SK-N-SH (cell line): ENCODE measurements around the gene P2RX3. TPM values are rescaled to one million over a fixed set of nuclear protein-coding genes. Genes with fewer than 3 reads are reported as not detected.

Experiments used
- CTCF ChIA-PET: fragments of 300-600, 350-600 bp; formaldehyde crosslinking; extraction: SDS; loops from one replicate; lab custom pipeline; 2021; lab: Yijun Ruan, JAX
- POLR2A ChIA-PET: fragments of 350-600 bp; sonication (Branson Sonifier 250); formaldehyde crosslinking; extraction: SDS; loops from one replicate; lab custom pipeline; 2020; ENCODE audit warnings: antibody characterized with exemption, inconsistent platforms; lab: Yijun Ruan, JAX
- DNase-seq: peaks from one replicate; pipeline ENCODE4 v3.0.0; 2012
- H2AFZ ChIP-seq: fragments of 200-600 bp; sonication (generic); 2 replicates; pipeline ENCODE4 v1.8.1; 2016; ENCODE audit warnings: antibody characterized with exemption, mild to moderate bottlenecking, low read depth
- H3F3A ChIP-seq: fragments of 200-600 bp; sonication (generic); replicated peaks from 2 replicates; pipeline ENCODE3; 2016; ENCODE audit warnings: antibody characterized with exemption, mild to moderate bottlenecking; ENCODE audit not compliant: insufficient read depth
- H3K27ac ChIP-seq, 2 experiments: fragments of 200-500 bp in 1 of 2; fragments of 200-600 bp in 1 of 2; sonication (Bioruptor generic) in 1 of 2; sonication (generic), shearing (Covaris generic) in 1 of 2; 2 replicates each; pipeline versions ENCODE4 v1.5.1 to v1.6.1; 2014 to 2016; ENCODE audit warnings: low read depth in 2 of 2, inconsistent platforms in 1 of 2, low read length in 1 of 2, mild to moderate bottlenecking in 1 of 2, mixed read lengths in 1 of 2
- H3K27me3 ChIP-seq: fragments of 200-600 bp; sonication (generic), shearing (Covaris generic); 2 replicates; pipeline ENCODE4 v1.6.1; 2016; ENCODE audit warnings: mixed run types; ENCODE audit not compliant: insufficient read depth
- H3K36me3 ChIP-seq, 2 experiments: fragments of 200-500 bp in 1 of 2; fragments of 200-600 bp in 1 of 2; sonication (Bioruptor generic) in 1 of 2; sonication (generic) in 1 of 2; replicated peaks in 1 of 2; 2 replicates each; pipeline versions ENCODE3 to v1.5.1; 2014 to 2016; ENCODE audit warnings: low read length in 1 of 2, mild to moderate bottlenecking in 1 of 2; ENCODE audit not compliant: insufficient read depth in 2 of 2, control insufficient read depth in 1 of 2
- H3K4me1 ChIP-seq, 2 experiments: fragments of 200-500 bp in 1 of 2; fragments of 200-600 bp in 1 of 2; sonication (Bioruptor generic) in 1 of 2; sonication (generic), shearing (Covaris generic) in 1 of 2; 2 replicates each; pipeline versions ENCODE4 v1.5.1 to v1.6.1; 2014 to 2016; ENCODE audit warnings: low read depth in 1 of 2, low read length in 1 of 2, mixed run types in 1 of 2; ENCODE audit not compliant: insufficient read depth in 2 of 2, control insufficient read depth in 1 of 2
- H3K4me2 ChIP-seq: fragments of 200-600 bp; sonication (generic), shearing (Covaris generic); 2 replicates; pipeline ENCODE4 v1.6.1; 2017; ENCODE audit warnings: mixed run types
- H3K4me3 ChIP-seq, 2 experiments: fragments of 200-500 bp in 1 of 2; fragments of 200-600 bp in 1 of 2; sonication (Bioruptor generic) in 1 of 2; sonication (generic), shearing (Covaris generic) in 1 of 2; 2 replicates each; pipeline versions ENCODE4 v1.5.1 to v1.8.1; 2014 to 2016; ENCODE audit warnings: low read depth in 2 of 2, inconsistent platforms in 1 of 2, low read length in 1 of 2, mild to moderate bottlenecking in 1 of 2, mixed read lengths in 1 of 2, moderate library complexity in 1 of 2
- H3K79me2 ChIP-seq: fragments of 200-600 bp; sonication (generic); 2 replicates; pipeline ENCODE4 v1.8.1; 2017; ENCODE audit warnings: mild to moderate bottlenecking; ENCODE audit not compliant: insufficient read depth
- H3K9ac ChIP-seq: fragments of 200-600 bp; sonication (generic); 2 replicates; pipeline ENCODE4 v1.6.1; 2017; ENCODE audit warnings: mixed run types
- H3K9me2 ChIP-seq: fragments of 200-600 bp; sonication (generic); 2 replicates; pipeline ENCODE4 v1.6.1; 2017; ENCODE audit warnings: mixed run types
- H3K9me3 ChIP-seq: fragments of 200-600 bp; sonication (generic); 2 replicates; pipeline ENCODE4 v1.6.1; 2017; ENCODE audit warnings: mixed run types, mild to moderate bottlenecking, moderate library complexity
- H4K20me1 ChIP-seq: fragments of 200-600 bp; sonication (generic); 2 replicates; pipeline ENCODE4 v1.6.1; 2017; ENCODE audit warnings: mild to moderate bottlenecking, mixed run types; ENCODE audit not compliant: insufficient read depth
- EZH2phosphoT487 ChIP-seq: fragments of 200-600 bp; sonication (generic); IDR thresholded peaks from 2 replicates; pipeline ENCODE4 v1.6.1; 2017; ENCODE audit warnings: low read depth, mixed run types, mild to moderate bottlenecking, antibody characterized with exemption, moderate library complexity, borderline replicate concordance
- FOXM1 ChIP-seq: IDR thresholded peaks from 2 replicates; pipeline ENCODE4 v1.4.0; 2012; ENCODE audit warnings: low read depth, mild to moderate bottlenecking
- GABPA ChIP-seq: IDR thresholded peaks from 2 replicates; pipeline ENCODE4 v1.4.0; 2012; ENCODE audit warnings: low read depth, mild to moderate bottlenecking
- GATA2 ChIP-seq: sonication (generic); formaldehyde crosslinking; IDR thresholded peaks from 2 replicates; pipeline ENCODE4 v1.5.0; 2020; ENCODE audit warnings: mild to moderate bottlenecking, missing genetic modification reagents
- JUND ChIP-seq: IDR thresholded peaks from 2 replicates; pipeline ENCODE4 v1.4.0; 2012
- MEF2A ChIP-seq: IDR thresholded peaks from 2 replicates; pipeline ENCODE4 v1.4.0; 2012; ENCODE audit warnings: low read depth, borderline replicate concordance
- MXI1 ChIP-seq: IDR thresholded peaks from 2 replicates; pipeline ENCODE4 v1.6.1; 2012; ENCODE audit warnings: mild to moderate bottlenecking, low read depth, low read length, improper control_type of control experiment
- NFIC ChIP-seq: IDR thresholded peaks from 2 replicates; pipeline ENCODE4 v1.4.0; 2012; ENCODE audit warnings: borderline replicate concordance
- NRF1 ChIP-seq: IDR thresholded peaks from 2 replicates; pipeline ENCODE4 v1.6.1; 2012; ENCODE audit warnings: low read depth, mild to moderate bottlenecking, low read length
- POLR2AphosphoS5 ChIP-seq: IDR thresholded peaks from 2 replicates; pipeline ENCODE4 v1.6.1; 2012; ENCODE audit warnings: low read depth, low read length
- RAD21 ChIP-seq: IDR thresholded peaks from 2 replicates; pipeline ENCODE4 v1.6.1; 2012; ENCODE audit warnings: mild to moderate bottlenecking, low read length
- SIN3A ChIP-seq: IDR thresholded peaks from 2 replicates; pipeline ENCODE4 v1.6.1; 2012; ENCODE audit warnings: low read depth, mild to moderate bottlenecking, low read length, moderate library complexity, borderline replicate concordance
- TAF1 ChIP-seq: IDR thresholded peaks from 2 replicates; pipeline ENCODE4 v1.6.1; 2012; ENCODE audit warnings: low read depth, mild to moderate bottlenecking, low read length, moderate library complexity, borderline replicate concordance
- TEAD4 ChIP-seq: IDR thresholded peaks from 2 replicates; pipeline ENCODE4 v1.4.0; 2012; ENCODE audit warnings: mild to moderate bottlenecking, borderline replicate concordance; ENCODE audit not compliant: insufficient read depth
- WGBS: methylation state at CpG from one replicate; pipeline ENCODE4 v1.1.6; 2017; ENCODE audit warnings: low lambda C conversion rate; 5-methylcytosine and 5-hydroxymethylcytosine counted together
- polyA plus RNA-seq, 3 experiments: library from polyadenylated mRNA; depleted of rRNA; stranded (reverse); fragments of >200 nt; gene quantifications; 2 replicates each; pipeline ENCODE4 v1.2.3, GENCODE V29; 2012
- TF ChIP-seq, protein P1 (sequence below): IDR thresholded peaks from 2 replicates; pipeline ENCODE4 v1.6.1; 2012; ENCODE audit warnings: mild to moderate bottlenecking, low read depth, low read length, moderate library complexity

P2RX3 gene
- polyA plus RNA-seq, 1 of the 3 experiments (the other 2 are of a cell fraction) = not detected

DNA sequence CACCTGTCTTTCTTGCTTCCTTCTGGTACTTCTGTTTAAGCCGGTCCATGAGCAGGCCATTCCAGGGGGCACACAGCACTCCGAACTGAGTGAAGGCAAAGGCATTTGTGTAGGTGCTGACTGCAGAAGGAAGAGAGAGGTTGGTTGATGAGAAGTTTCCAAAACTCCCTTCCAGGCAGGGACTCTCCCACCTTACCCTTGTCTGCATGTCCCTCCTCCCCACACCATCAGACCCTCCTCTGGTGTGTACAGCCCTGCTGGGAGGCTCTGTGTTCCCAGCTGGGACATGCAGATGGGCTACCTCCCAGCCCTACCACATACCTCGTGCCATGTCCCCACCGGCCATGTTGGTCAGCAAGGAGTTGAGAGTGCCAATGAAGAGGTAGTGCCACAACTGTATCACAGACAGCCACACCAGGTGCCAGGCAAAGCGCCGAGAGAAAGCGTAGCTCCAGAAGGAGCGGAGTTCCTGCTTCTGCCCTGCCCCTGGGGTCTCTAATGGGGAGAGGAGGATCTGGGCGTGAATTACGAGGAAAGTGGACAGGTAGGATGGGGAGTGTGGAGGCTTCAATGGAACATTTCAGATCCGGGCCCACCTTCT lies 76.6 kb downstream of the P2RX3 start:
- no peak for DNase-seq
- H3K27ac ChIP-seq = no peak overlapping the region
- no peaks in the 10 kb centered on the region for H3K9me3 ChIP-seq
- no peak overlapping the region for H2AFZ ChIP-seq
- POLR2A ChIA-PET = no interaction called here
- no peaks in the 10 kb centered on the region for H3K27me3 ChIP-seq
- H3K36me3 ChIP-seq = no peaks in the 10 kb centered on the region
- no peaks in the 10 kb centered on the region for H3K9me2 ChIP-seq
- no peak overlapping the region for H3K9ac ChIP-seq
- CTCF ChIA-PET = no interaction called here
- no peaks in the 10 kb centered on the region for H3K79me2 ChIP-seq
- no peaks in the 10 kb centered on the region for H3F3A ChIP-seq
- TF ChIP-seq EZH2phosphoT487 (no peak), MXI1 (no peak), GATA2 (no peak), POLR2AphosphoS5 (no peak), FOXM1 (no peak), JUND (no peak), TEAD4 (no peak), NRF1 (no peak), RAD21 (no peak)
- TF ChIP-seq, protein P1, sequence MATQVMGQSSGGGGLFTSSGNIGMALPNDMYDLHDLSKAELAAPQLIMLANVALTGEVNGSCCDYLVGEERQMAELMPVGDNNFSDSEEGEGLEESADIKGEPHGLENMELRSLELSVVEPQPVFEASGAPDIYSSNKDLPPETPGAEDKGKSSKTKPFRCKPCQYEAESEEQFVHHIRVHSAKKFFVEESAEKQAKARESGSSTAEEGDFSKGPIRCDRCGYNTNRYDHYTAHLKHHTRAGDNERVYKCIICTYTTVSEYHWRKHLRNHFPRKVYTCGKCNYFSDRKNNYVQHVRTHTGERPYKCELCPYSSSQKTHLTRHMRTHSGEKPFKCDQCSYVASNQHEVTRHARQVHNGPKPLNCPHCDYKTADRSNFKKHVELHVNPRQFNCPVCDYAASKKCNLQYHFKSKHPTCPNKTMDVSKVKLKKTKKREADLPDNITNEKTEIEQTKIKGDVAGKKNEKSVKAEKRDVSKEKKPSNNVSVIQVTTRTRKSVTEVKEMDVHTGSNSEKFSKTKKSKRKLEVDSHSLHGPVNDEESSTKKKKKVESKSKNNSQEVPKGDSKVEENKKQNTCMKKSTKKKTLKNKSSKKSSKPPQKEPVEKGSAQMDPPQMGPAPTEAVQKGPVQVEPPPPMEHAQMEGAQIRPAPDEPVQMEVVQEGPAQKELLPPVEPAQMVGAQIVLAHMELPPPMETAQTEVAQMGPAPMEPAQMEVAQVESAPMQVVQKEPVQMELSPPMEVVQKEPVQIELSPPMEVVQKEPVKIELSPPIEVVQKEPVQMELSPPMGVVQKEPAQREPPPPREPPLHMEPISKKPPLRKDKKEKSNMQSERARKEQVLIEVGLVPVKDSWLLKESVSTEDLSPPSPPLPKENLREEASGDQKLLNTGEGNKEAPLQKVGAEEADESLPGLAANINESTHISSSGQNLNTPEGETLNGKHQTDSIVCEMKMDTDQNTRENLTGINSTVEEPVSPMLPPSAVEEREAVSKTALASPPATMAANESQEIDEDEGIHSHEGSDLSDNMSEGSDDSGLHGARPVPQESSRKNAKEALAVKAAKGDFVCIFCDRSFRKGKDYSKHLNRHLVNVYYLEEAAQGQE = no peak
- H3K4me1 ChIP-seq = no peaks in the 10 kb centered on the region
- H3K4me3 ChIP-seq = no peak overlapping the region
- H3K4me2 ChIP-seq = no peak overlapping the region
- 73% methylated on average over 11 of the region's 11 CpGs for WGBS
- no peaks in the 10 kb centered on the region for H4K20me1 ChIP-seq

DNA sequence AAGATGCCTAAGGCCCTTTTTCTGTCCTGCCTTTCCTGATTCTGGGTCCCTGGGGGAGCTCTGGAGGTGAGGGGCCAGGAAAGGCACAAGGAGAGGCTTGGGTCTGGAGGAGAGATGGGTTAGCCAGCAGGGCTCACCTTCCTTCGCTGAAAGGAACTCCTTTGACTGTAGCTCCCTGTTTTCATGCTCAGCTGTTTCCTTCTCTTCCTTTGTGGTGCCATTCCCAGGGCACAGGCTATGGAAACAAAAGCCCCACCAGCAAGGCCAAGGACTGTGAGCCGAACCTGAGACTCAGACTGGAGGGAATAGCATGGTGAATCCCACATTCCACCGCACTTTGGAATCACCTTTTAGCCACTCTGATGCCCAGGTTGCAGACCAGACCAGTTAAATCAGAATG lies 78.3 kb downstream of the P2RX3 start:
- WGBS = 78% methylated on average over 3 of the region's 3 CpGs
- H3K36me3 ChIP-seq = no peaks in the 10 kb centered on the region

More for the DNA sequence above, 78.3 kb downstream of the P2RX3 start:
- Histone ChIP-seq H3K9me2 (no peaks in the 10 kb centered on the region), H3K27ac (no peak overlapping the region), H4K20me1 (no peaks in the 10 kb centered on the region), H3K9me3 (no peaks in the 10 kb centered on the region), H3K9ac (no peak overlapping the region), H3K4me2 (no peak overlapping the region), H3K79me2 (no peaks in the 10 kb centered on the region), H3K4me3 (no peak overlapping the region), H3K4me1 (no peaks in the 10 kb centered on the region), H3K27me3 (no peaks in the 10 kb centered on the region), H2AFZ (no peak overlapping the region), H3F3A (no peaks in the 10 kb centered on the region)
- DNase-seq = no peak
- POLR2A ChIA-PET = no interaction called here
- TF ChIP-seq NFIC (no peak), GABPA (no peak), JUND (no peak), POLR2AphosphoS5 (no peak), RAD21 (no peak), TAF1 (no peak), MEF2A (no peak), FOXM1 (no peak), SIN3A (no peak)
- TF ChIP-seq, protein P1 = no peak
- CTCF ChIA-PET = interaction anchor here (2.0 kb wide), 1 partner anchor 41 kb away, joined by 9 read pairs; no protein-coding TSS in a partner anchor
